Mucosa of stomach (tissue), 1 donor: Measurements from ENCODE around the gene RIT2.
"Not testable (repeated sequence)": the region's sequence is repeated elsewhere in the genome, so short reads cannot be mapped to it uniquely, and the experiment has no call there.

ENCODE experiments used
- H3K27me3 ChIP-seq: one replicate; pipeline ENCODE4 v1.7.0; 2013; ENCODE audit warnings: mild to moderate bottlenecking, low read length; ENCODE audit not compliant: control insufficient read depth, insufficient read depth
- H3K36me3 ChIP-seq: one replicate; pipeline ENCODE4 v1.7.0; 2013; ENCODE audit warnings: low read length; ENCODE audit not compliant: control insufficient read depth, insufficient read depth
- H3K4me1 ChIP-seq: one replicate; pipeline ENCODE4 v1.7.0; 2013; ENCODE audit warnings: mild to moderate bottlenecking, low read length; ENCODE audit not compliant: control insufficient read depth, insufficient read depth
- H3K4me3 ChIP-seq: one replicate; pipeline ENCODE4 v1.7.0; 2013; ENCODE audit warnings: low read length
- H3K9ac ChIP-seq: one replicate; pipeline ENCODE4 v1.7.0; 2013; ENCODE audit warnings: mild to moderate bottlenecking, low read length, moderate library complexity
- H3K9me3 ChIP-seq: one replicate; pipeline ENCODE4 v1.7.0; 2013; ENCODE audit warnings: mild to moderate bottlenecking, low read length, moderate library complexity; ENCODE audit not compliant: control insufficient read depth
- donor health status: Pancreatic carcinoma.

The RIT2 gene

DNA sequence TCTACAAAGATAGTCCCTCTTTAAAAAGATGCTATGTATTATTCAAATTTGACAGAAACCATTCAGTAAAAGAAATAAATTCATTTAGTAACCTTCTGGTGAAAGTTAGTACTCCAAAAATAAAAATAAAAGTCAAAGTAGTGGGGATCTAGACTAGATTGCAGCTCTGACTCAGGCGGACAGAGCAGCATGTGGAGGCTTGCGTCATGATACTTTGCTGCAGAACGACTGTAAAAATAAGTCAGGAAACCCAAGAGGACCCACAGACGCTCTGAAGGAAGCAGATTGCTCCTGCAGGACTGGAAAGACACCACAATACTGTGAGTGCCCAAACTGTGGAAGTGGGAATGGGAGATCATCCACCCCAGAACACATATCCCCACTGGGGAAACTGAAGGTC is 301.9 kb downstream of the RIT2 start:
- no peaks in the 10 kb centered on the region for H3K9me3 ChIP-seq
- H3K36me3 ChIP-seq: no peaks in the 10 kb centered on the region
- no peak overlapping the region for H3K4me3 ChIP-seq
- no peak overlapping the region for H3K9ac ChIP-seq
- no peaks in the 10 kb centered on the region for H3K27me3 ChIP-seq
- no peaks in the 10 kb centered on the region for H3K4me1 ChIP-seq

DNA sequence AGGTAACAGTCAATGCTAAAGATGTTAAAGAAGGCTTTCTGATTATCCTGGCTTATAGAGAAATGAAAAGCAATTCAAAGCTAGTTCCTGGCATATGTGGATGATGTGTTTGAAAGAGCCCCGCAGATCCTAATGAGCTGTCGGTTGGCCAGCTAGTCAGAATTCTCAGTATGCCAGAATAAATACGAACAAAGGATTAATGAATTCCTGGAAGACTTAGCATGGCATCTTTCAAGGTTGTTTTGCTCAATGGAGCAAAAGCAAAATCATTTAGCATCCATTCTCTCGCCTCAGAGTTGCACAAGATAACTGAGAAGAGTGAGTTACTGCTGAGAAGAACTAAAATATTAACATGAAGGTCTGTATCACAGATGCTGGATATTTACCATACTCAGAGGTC is 307.6 kb downstream of the RIT2 start:
- Histone ChIP-seq H3K4me3 (no peak overlapping the region), H3K36me3 (no peaks in the 10 kb centered on the region), H3K27me3 (no peaks in the 10 kb centered on the region), H3K9ac (no peak overlapping the region), H3K9me3 (no peaks in the 10 kb centered on the region), H3K4me1 (no peaks in the 10 kb centered on the region)

DNA sequence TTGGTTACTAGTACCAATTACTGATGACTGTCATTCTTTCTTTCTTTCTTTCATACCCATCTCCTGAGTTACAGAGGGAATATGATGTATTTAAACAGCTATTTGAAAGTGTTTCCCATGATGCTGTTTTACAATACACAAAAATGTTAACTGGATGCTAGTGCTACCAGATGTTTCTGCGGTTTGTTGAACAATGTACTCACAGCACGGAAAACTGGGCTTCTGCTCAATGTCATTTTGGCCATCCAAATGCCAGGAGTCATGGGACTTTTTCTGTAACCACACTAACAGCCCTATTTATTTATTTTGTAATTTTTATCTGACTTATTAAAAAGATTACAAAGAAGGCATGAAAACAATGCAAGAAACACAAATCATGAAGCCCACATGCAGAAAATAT is 313.8 kb downstream of the RIT2 start:
- no peaks in the 10 kb centered on the region for H3K9me3 ChIP-seq
- H3K27me3 ChIP-seq: no peaks in the 10 kb centered on the region
- no peak overlapping the region for H3K9ac ChIP-seq
- no peaks in the 10 kb centered on the region for H3K36me3 ChIP-seq
- no peak overlapping the region for H3K4me3 ChIP-seq
- no peaks in the 10 kb centered on the region for H3K4me1 ChIP-seq

DNA sequence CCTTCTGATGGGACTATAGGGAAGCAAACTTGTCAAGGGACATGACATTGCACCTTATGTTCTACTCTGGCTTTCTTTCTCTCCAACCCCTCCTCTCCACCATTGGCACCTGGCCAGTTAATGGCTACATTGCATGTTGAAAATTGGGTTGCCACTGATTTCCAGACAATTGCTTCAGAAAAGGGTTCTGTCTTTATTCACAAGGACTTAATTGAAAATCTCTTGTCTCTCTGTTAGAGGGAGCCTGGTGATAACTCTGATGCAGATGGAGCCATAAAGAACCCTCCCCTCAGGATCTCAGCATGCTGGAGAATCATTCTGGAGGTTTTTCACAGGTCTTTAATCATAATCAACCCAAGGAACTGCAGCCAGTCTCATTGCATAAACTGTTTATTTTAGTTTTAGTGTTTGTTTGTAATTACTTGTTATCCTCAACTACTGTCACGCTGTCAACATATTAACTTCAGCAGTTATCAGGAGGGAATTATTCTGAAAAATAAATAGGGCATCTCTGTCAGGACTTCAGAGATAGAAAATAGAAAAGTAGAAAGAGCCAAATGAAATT is 316.8 kb downstream of the RIT2 start:
- Histone ChIP-seq H3K4me1 (no peaks in the 10 kb centered on the region), H3K9me3 (no peaks in the 10 kb centered on the region), H3K36me3 (no peaks in the 10 kb centered on the region), H3K27me3 (no peaks in the 10 kb centered on the region), H3K4me3 (no peak overlapping the region), H3K9ac (no peak overlapping the region)

DNA sequence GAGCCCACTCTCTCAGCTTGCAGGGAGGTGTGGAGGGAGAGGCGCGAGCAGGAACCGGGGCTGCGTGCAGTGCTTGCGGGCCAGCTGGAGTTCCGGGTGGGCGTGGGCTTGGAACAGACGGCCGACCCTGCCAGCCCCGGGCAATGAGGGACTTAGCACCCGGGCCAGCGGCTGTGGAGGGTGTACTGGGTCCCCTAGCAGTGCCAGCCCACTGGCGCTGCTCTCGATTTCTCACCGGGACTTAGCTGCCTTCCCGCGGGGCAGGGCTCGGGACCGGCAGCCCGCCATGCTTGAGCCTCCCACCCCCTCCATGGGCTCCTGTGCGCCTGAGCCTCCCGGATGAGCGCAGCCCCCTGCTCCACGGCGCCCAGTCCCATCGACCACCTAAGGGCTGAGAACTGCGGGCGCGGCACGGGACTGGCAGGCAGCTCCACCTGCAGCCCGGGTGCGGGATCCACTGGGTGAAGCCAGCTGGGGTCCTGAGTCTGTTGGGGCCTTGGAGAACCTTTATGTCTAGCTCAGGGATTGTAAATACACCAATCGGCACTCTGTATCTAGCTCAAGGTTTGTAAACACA is 320.2 kb downstream of the RIT2 start:
- H3K36me3 ChIP-seq, H3K9me3 ChIP-seq, H3K9ac ChIP-seq, H3K4me1 ChIP-seq, H3K4me3 ChIP-seq, H3K27me3 ChIP-seq: not testable (repeated sequence)

DNA sequence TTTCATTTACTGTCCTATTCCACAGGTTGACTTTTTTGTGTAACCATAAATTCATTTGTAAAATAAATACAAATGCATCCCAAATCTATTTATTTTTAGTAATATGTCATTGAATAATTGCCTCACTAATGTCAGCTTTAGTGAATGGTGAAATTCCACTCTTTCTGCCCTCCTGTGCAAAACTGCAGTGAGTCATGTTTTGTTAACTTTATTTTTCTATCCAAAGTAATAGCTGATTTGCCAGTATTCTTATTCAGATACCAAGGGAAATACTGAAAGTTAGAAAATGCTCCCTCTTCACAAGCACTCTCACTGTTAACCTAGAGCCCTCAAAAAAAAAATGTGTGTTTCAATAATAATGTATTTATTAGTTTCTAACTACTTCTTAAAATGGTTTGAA is 322.8 kb downstream of the RIT2 start:
- H3K9me3 ChIP-seq: no peaks in the 10 kb centered on the region
- no peaks in the 10 kb centered on the region for H3K36me3 ChIP-seq
- no peak overlapping the region for H3K4me3 ChIP-seq
- no peak overlapping the region for H3K9ac ChIP-seq
- no peaks in the 10 kb centered on the region for H3K27me3 ChIP-seq
- H3K4me1 ChIP-seq: no peaks in the 10 kb centered on the region

DNA sequence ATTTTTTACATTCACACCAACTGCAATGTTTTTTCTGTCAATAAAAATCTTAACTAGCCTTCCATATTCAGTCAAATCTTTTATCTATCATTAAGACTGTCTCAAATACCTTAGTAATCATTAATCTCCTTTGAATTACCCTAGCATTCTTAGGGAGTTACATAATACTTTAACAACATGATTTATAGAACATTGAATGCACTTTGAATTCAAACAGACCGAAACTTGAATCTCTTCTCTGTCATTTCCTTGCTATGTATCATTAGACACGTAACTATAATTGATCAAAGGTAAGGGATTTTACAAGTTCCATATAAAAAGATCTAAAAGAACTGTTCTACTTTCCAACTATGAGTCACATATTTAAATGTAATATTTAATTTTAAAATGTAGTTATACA is 330.9 kb downstream of the RIT2 start:
- Histone ChIP-seq H3K9me3 (no peaks in the 10 kb centered on the region), H3K4me3 (no peak overlapping the region), H3K36me3 (no peaks in the 10 kb centered on the region), H3K4me1 (no peaks in the 10 kb centered on the region), H3K27me3 (no peaks in the 10 kb centered on the region), H3K9ac (no peak overlapping the region)

DNA sequence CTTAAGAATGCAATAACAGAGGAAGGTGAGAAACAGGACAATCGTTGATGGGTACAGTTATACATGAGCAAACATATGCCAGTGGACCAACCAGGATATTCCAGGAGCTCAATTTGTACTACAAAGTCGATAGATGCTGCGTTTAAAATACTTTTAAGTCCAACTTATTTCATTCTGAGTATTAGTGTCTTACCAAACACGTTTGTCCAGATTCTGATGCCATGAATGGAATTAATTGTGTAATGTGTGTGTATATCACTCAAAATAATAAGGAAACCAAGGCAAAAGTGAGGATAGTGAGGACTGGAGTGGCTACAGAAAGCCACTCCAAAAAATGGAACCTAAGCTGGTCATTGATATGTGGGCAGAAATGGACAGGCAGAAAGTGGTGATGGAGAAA is 332.6 kb downstream of the RIT2 start:
- Histone ChIP-seq H3K9ac (no peak overlapping the region), H3K9me3 (no peaks in the 10 kb centered on the region), H3K27me3 (no peaks in the 10 kb centered on the region), H3K36me3 (no peaks in the 10 kb centered on the region), H3K4me1 (no peaks in the 10 kb centered on the region), H3K4me3 (no peak overlapping the region)

DNA sequence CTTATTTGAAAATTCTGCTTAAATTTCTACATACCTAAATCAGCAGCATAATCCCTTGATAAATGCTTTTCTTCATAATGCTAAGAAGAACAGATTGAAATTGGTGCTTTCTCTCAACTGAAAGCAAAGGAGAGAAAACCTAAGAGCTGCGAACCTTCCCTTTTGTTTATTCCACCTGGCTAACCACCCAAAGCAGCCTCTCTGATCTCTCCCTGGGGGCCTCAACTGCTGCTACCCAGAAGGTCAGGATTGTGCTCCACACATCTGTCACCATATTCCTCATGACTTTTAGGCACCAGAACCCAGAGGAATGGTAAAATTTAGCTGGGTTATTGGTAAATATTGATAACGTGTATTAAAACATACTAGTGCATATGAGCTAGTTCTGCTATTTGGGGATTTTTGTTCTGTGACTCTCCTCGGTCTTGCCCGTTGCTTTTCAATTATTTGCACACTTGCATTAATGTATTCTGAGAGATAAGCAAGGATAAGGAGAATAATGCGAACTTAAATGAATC is 334.1 kb downstream of the RIT2 start:
- Histone ChIP-seq H3K36me3 (no peaks in the 10 kb centered on the region), H3K27me3 (no peaks in the 10 kb centered on the region), H3K9me3 (no peaks in the 10 kb centered on the region), H3K4me3 (no peak overlapping the region), H3K4me1 (no peaks in the 10 kb centered on the region), H3K9ac (no peak overlapping the region)

DNA sequence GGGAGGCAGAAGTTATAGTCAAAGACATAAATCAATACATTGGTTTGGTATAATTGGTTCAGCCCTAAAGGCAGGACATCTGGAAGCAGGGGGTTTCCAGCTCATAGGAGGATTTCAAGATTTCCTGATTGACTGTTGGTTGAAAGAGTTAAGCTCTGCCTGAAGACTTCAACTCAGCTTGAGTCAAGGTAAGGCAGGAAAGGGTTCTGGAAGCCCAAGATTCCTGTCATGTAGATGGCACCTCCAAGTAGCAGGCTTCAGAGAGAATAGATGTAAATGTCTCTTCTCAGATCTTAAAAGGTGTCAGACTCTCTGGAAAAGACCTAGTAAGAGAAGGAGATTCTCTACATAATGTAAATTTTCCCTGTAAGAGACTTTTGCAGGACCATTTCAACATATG is 335.3 kb downstream of the RIT2 start:
- H3K27me3 ChIP-seq: no peaks in the 10 kb centered on the region
- no peak overlapping the region for H3K4me3 ChIP-seq
- no peaks in the 10 kb centered on the region for H3K4me1 ChIP-seq
- no peaks in the 10 kb centered on the region for H3K9me3 ChIP-seq
- no peaks in the 10 kb centered on the region for H3K36me3 ChIP-seq
- no peak overlapping the region for H3K9ac ChIP-seq

DNA sequence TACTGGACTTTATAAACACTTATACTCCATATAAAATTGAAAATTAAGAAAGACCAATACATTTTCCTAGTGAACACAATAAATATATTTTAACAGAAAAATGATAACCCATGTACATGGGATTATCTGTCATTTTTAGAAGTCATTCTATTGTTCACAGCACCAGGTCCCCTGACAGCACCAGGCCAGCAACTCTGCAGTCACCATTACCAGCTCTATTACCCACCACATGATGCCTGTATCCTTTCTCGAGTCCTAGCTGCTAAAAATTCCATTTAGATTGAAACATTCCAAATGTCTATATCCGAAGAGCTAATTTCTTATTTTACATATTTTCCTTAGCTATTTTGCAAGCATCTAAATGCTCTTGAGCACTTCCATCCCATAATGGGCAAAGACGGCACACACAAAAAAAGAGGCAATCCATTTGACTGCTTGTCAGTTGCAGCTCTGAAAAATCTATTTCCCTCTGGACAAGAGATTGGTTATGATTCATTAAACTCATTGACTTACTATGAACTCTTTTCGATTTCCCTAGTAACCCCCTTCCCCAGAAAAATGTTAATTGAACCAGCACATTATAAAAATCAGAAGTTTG is 336.9 kb downstream of the RIT2 start:
- Histone ChIP-seq H3K9me3 (no peaks in the 10 kb centered on the region), H3K9ac (no peak overlapping the region), H3K36me3 (no peaks in the 10 kb centered on the region), H3K4me3 (no peak overlapping the region), H3K27me3 (no peaks in the 10 kb centered on the region), H3K4me1 (no peaks in the 10 kb centered on the region)

DNA sequence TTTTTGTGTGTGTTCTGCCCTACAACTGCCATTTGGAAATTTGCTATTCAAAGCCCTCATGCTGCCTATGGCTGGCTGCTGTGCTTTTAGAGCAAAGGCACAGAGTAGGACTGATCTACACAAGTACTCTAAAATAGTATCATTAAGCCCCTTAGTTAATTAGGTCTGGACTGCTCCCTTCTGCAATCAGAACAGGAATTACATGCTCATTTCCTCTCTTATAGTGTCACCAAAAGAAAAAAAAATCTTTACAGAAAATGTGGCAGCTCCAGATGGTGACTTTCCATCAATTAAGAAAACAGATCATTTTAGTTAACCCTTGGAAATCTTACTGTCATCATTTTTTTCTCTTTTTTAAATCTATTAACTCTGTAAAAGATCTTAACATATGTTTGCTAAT is 337.5 kb downstream of the RIT2 start:
- Histone ChIP-seq H3K4me1 (no peaks in the 10 kb centered on the region), H3K4me3 (no peak overlapping the region), H3K36me3 (no peaks in the 10 kb centered on the region)

More for the DNA sequence above, 337.5 kb downstream of the RIT2 start:
- no peak overlapping the region for H3K9ac ChIP-seq
- no peaks in the 10 kb centered on the region for H3K9me3 ChIP-seq
- no peaks in the 10 kb centered on the region for H3K27me3 ChIP-seq
